BLaER1 (cell line): Measurements from ENCODE around the gene ATP6V0B.

Source experiments
- H3K27ac ChIP-seq: shearing (Covaris generic); formaldehyde crosslinking; 2 replicates; pipeline ENCODE4 v1.8.1; 2022
- H3K27me3 ChIP-seq: shearing (Covaris generic); formaldehyde crosslinking; 2 replicates; pipeline ENCODE4 v1.8.1; 2022
- H3K36me3 ChIP-seq: shearing (Covaris generic); formaldehyde crosslinking; 2 replicates; pipeline ENCODE4 v1.8.1; 2022
- H3K4me1 ChIP-seq: shearing (Covaris generic); formaldehyde crosslinking; 2 replicates; pipeline ENCODE4 v1.8.1; 2022
- H3K4me2 ChIP-seq: shearing (Covaris generic); formaldehyde crosslinking; 2 replicates; pipeline ENCODE4 v1.8.1; 2022
- H3K4me3 ChIP-seq: shearing (Covaris generic); formaldehyde crosslinking; 2 replicates; pipeline ENCODE4 v1.8.1; 2022
- H3K9ac ChIP-seq: shearing (Covaris generic); formaldehyde crosslinking; 2 replicates; pipeline ENCODE4 v1.8.1; 2022
- H3K9me3 ChIP-seq: shearing (Covaris generic); formaldehyde crosslinking; 2 replicates; pipeline ENCODE4 v1.8.1; 2022
- H4K20me1 ChIP-seq: shearing (Covaris generic); formaldehyde crosslinking; 2 replicates; pipeline ENCODE4 v1.8.1; 2022
- Cebpa-rat ChIP-seq: shearing (Covaris generic); IDR thresholded peaks from 2 replicates; pipeline ENCODE4 v1.8.1; 2022

ATP6V0B gene

GRCh38 chr1:43934986-43935324 lies 39.8 kb upstream of the ATP6V0B start:
- TF ChIP-seq Cebpa-rat: no peak

DNA sequence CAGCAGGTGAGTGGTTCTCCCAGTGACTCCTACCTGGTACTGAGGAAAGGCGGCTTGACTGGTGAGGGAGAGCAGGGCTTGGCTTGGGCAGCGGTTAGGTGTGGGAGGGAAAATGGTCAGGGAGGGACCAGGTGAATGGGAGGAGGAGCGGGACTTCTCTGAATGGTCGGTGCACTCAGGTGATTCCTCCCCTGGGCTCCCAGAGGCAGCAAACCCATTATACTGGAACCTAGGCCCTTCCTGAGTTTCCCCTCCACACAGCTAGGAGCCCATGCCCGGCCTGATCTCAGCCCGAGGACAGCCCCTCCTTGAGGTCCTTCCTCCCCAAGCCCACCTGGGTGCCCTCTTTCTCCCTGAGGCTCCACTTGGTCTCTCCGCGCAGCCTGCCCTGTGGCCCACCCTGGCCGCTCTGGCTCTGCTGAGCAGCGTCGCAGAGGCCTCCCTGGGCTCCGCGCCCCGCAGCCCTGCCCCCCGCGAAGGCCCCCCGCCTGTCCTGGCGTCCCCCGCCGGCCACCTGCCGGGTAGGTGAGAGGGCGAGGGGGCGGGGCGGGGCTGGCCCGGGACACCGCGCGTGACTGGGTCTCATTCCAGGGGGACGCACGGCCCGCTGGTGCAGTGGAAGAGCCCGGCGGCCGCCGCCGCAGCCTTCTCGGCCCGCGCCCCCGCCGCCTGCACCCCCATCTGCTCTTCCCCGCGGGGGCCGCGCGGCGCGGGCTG lies 38.9 kb upstream of the ATP6V0B start:
- Histone ChIP-seq H3K9ac (no peak overlapping the region), H3K9me3 (no peaks in the 10 kb centered on the region), H3K36me3 (peaks cover 18% of the 10 kb centered on the region; the same call in 1 of the 2 replicates), H3K4me3 (peak overlapping the region; percentile 66), H3K4me2 (peak overlapping the region; percentile 83), H3K27ac (no peak overlapping the region), H4K20me1 (peaks cover 51% of the 10 kb centered on the region), H3K4me1 (peaks cover 47% of the 10 kb centered on the region), H3K27me3 (peaks cover 65% of the 10 kb centered on the region)
- no peak for TF ChIP-seq Cebpa-rat

More at GRCh38 chr1:43934986-43935324, 39.8 kb upstream of the ATP6V0B start:
- Histone ChIP-seq H3K36me3 (peaks cover 26% of the 10 kb centered on the region), H3K9me3 (no peaks in the 10 kb centered on the region), H3K4me1 (peaks cover 47% of the 10 kb centered on the region), H3K9ac (no peak overlapping the region), H3K4me3 (no peak overlapping the region), H3K27me3 (peaks cover 65% of the 10 kb centered on the region), H3K27ac (no peak overlapping the region), H3K4me2 (no peak overlapping the region), H4K20me1 (peaks cover 51% of the 10 kb centered on the region)

GRCh38 chr1:43936431-43937151 lies 38.2 kb upstream of the ATP6V0B start:
- peak overlapping the region; percentile 66 for H3K4me3 ChIP-seq
- no peaks in the 10 kb centered on the region for H3K9me3 ChIP-seq
- peaks cover 51% of the 10 kb centered on the region for H4K20me1 ChIP-seq
- H3K9ac ChIP-seq: no peak overlapping the region
- H3K4me2 ChIP-seq: peak overlapping the region; percentile 83
- H3K27ac ChIP-seq: no peak overlapping the region
- TF ChIP-seq Cebpa-rat: no peak
- peaks cover 45% of the 10 kb centered on the region for H3K4me1 ChIP-seq
- peaks cover 65% of the 10 kb centered on the region for H3K27me3 ChIP-seq
- H3K36me3 ChIP-seq: peaks cover 18% of the 10 kb centered on the region; the same call in 1 of the 2 replicates

DNA sequence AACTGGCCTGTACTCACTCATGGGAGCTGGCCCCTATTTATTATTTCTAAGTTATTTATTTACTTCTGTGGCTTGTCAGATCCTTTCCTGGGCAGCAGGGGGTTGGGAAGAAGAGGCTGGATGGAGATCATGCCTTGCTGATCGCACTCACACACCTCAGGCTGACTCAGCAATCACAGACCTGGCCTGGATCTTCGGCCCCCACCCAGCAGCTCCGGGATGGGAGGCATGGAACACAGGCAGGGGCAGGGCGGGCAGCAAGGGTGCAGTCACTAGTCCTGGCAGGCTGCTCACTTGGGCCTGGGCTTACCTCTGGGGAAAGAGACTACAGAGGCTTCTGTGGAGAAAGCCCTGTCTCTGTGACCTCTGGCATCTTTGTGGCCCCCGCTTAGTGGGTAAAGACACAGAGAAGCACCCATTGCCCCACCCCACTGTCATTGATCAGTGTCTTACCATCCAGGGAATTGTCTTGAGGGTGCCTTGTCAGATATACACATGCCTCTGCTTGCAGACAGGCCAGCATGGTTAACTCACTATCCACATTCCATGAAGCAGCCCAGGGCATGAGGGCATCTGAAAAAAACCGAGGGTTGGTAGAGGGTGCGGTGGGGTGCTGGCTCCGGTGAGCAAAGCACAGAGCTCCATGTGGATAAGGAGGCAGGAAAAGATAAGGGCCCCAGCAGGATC lies 37.4 kb upstream of the ATP6V0B start:
- no peak overlapping the region for H3K9ac ChIP-seq
- peaks cover 38% of the 10 kb centered on the region for H3K4me1 ChIP-seq
- no peak overlapping the region for H3K4me2 ChIP-seq
- H4K20me1 ChIP-seq: peaks cover 49% of the 10 kb centered on the region
- no peak overlapping the region for H3K4me3 ChIP-seq
- no peak for TF ChIP-seq Cebpa-rat
- H3K27me3 ChIP-seq: peaks cover 61% of the 10 kb centered on the region
- H3K27ac ChIP-seq: no peak overlapping the region
- no peaks in the 10 kb centered on the region for H3K9me3 ChIP-seq
- peaks cover 18% of the 10 kb centered on the region; the same call in 1 of the 2 replicates for H3K36me3 ChIP-seq

DNA sequence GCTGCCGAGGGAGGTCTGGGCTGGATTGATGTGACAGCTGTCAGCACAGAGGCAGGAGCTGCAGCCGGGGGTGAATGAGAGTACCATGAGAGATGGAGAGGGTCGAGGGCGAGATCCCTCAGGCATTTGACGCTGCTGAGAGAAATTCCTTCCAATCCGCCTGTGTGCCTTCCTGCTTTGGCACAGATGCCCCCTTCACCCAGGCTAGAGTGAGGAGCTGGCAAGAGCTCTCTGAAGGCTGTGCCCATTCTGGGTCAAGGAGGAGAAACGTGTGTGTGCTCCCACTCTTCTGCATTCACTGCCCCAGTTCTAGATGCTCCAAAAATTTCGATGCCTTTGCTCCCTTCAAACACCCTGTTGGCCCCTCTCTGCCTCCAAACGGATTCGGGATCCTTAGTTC lies 36.4 kb upstream of the ATP6V0B start:
- TF ChIP-seq Cebpa-rat: no peak
- H3K27ac ChIP-seq: no peak overlapping the region
- H3K27me3 ChIP-seq: peaks cover 50% of the 10 kb centered on the region

DNA sequence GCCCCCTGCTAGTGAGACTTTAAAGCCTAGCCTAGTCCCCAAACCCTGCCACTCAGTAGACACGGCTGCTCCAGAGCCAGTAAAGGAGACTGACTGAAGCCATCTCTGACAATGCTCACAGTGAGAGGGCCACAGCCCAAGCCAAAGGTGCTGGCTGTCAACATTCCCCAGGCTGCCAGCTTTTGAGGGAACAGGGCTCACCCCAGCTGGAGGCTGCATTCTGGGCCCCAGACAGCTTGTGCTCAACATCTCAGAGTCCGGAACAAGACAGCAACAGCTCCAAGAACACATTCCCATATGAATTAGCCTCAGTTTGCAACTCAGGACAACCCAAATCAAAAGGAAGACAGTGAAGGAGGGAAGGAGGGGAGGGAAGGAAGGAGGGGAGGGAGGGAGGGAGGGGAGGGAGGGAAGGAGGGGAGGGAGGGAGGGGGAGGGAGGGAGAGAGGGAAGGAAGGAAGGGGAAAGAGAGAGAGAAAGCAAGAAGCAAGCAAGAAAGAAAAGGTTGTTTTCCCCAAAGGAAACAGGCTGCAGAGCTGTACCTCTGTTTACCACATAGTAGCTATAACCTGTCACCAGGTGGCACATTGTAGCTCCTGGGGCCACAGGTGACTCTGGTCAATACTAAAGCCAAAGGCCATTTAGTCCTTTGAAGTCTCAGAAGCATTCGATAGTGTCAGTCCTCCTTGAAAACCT lies 35.7 kb upstream of the ATP6V0B start:
- Histone ChIP-seq H3K36me3 (peaks cover 29% of the 10 kb centered on the region; the same call in 1 of the 2 replicates), H3K4me1 (peaks cover 22% of the 10 kb centered on the region), H3K9me3 (no peaks in the 10 kb centered on the region), H3K27me3 (peaks cover 44% of the 10 kb centered on the region), H3K9ac (no peak overlapping the region), H3K4me2 (no peak overlapping the region), H3K4me3 (no peak overlapping the region), H3K27ac (no peak overlapping the region), H4K20me1 (peaks cover 44% of the 10 kb centered on the region)
- TF ChIP-seq Cebpa-rat: no peak

More for the DNA sequence above, 36.4 kb upstream of the ATP6V0B start:
- H3K9me3 ChIP-seq: no peaks in the 10 kb centered on the region
- H3K36me3 ChIP-seq: peaks cover 25% of the 10 kb centered on the region; the same call in 1 of the 2 replicates
- no peak overlapping the region for H3K4me2 ChIP-seq
- peaks cover 27% of the 10 kb centered on the region for H3K4me1 ChIP-seq
- no peak overlapping the region for H3K4me3 ChIP-seq
- H4K20me1 ChIP-seq: peaks cover 44% of the 10 kb centered on the region
- H3K9ac ChIP-seq: no peak overlapping the region

DNA sequence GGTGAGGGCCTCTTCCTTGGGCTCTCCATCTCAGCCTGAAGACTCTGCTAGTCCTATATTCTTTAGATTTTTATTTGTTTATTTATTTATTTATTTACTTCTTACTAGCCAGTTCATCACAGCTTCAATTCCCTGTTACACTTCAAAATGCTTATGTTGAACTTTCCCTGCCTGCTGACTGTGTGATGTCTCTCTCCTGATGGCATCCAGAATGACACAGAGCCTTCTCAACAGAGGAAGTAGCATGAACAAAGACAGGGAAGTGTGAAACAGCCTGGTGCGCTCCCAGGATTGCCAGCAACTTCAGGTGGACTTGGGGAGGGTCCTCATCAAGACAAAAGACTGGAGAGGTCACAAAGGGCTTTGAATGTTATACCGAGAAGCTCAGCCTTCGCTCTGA lies 32.3 kb upstream of the ATP6V0B start:
- Histone ChIP-seq H3K4me1 (peaks cover 23% of the 10 kb centered on the region), H3K9me3 (no peaks in the 10 kb centered on the region), H3K27me3 (peaks cover 10% of the 10 kb centered on the region), H4K20me1 (peaks cover 16% of the 10 kb centered on the region), H3K4me2 (no peak overlapping the region), H3K27ac (no peak overlapping the region), H3K36me3 (peaks cover 22% of the 10 kb centered on the region; the same call in 1 of the 2 replicates), H3K9ac (no peak overlapping the region), H3K4me3 (no peak overlapping the region)
- no peak for TF ChIP-seq Cebpa-rat

DNA sequence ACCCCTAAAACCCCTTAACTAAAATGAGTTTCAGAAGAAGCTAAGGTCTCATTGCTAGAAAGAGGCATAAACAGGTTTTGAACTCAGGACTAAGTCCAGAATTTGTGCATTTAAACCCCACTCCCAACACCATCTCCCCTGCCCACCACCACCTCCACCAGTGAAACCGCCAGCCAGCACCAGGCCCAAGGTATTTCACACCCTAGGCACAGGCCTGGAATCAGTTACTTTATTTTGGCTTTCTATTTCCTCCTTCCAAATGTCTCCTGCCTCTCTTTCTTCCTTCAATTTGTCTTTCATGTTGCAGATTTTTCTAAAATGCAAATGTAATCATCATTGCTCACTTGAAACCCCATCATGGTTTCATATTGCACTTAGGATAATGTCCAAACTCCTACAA lies 29.9 kb upstream of the ATP6V0B start:
- Histone ChIP-seq H4K20me1 (peaks cover 19% of the 10 kb centered on the region; the same call in 1 of the 2 replicates), H3K36me3 (peaks cover 22% of the 10 kb centered on the region), H3K9ac (no peak overlapping the region), H3K4me1 (peaks cover 38% of the 10 kb centered on the region), H3K27me3 (no peaks in the 10 kb centered on the region), H3K4me2 (peak overlapping the region; percentile 93), H3K4me3 (no peak overlapping the region), H3K27ac (no peak overlapping the region), H3K9me3 (no peaks in the 10 kb centered on the region)
- no peak for TF ChIP-seq Cebpa-rat

- no peaks in the 10 kb centered on the region for H3K27me3 ChIP-seq
- H3K27ac ChIP-seq: peak overlapping the region; percentile 99
- peak overlapping the region; percentile 93 for H3K4me2 ChIP-seq
- peaks cover 19% of the 10 kb centered on the region; the same call in 1 of the 2 replicates for H4K20me1 ChIP-seq
- H3K4me3 ChIP-seq: peak overlapping the region; percentile 81
- H3K9ac ChIP-seq: peak overlapping the region; percentile 97
- H3K4me1 ChIP-seq: peaks cover 38% of the 10 kb centered on the region
- H3K36me3 ChIP-seq: peaks cover 31% of the 10 kb centered on the region
- no peaks in the 10 kb centered on the region for H3K9me3 ChIP-seq
- no peak for TF ChIP-seq Cebpa-rat
Measured at GRCh38 chr1:43945674-43946235, 29.0 kb upstream of the ATP6V0B start.
